NK-92 treated with Interleukin-12 subunit alpha and Interleukin-12 subunit beta, amount 100 ng/mL, for 24 hours (cell line): ENCODE results near the gene DCAF10.
A peak's percentile ranks its signal among the peaks of the same experiment; 100 is the strongest.
"Not testable (repeated sequence)": the region's sequence is repeated elsewhere in the genome, so short reads cannot be mapped to it uniquely, and the experiment has no call there.

ENCODE experiments used
- DNase-seq: peaks from one replicate; lab custom pipeline; 2025; lab: John Stamatoyannopoulos, UW

The DCAF10 gene, protein sequence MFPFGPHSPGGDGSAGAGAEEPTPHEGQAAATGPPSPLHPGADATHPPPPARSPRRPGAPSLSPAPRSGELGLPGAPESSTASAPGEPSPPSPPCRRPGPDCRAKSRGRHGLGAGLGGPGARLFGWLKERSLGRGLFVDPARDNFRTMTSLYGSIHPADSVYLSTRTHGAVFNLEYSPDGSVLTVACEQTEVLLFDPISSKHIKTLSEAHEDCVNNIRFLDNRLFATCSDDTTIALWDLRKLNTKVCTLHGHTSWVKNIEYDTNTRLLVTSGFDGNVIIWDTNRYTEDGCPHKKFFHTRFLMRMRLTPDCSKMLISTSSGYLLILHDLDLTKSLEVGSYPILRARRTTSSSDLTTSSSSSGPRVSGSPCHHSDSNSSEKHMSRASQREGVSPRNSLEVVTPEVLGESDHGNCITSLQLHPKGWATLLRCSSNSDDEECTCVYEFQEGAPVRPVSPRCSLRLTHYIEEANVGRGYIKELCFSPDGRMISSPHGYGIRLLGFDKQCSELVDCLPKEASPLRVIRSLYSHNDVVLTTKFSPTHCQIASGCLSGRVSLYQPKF

DNA sequence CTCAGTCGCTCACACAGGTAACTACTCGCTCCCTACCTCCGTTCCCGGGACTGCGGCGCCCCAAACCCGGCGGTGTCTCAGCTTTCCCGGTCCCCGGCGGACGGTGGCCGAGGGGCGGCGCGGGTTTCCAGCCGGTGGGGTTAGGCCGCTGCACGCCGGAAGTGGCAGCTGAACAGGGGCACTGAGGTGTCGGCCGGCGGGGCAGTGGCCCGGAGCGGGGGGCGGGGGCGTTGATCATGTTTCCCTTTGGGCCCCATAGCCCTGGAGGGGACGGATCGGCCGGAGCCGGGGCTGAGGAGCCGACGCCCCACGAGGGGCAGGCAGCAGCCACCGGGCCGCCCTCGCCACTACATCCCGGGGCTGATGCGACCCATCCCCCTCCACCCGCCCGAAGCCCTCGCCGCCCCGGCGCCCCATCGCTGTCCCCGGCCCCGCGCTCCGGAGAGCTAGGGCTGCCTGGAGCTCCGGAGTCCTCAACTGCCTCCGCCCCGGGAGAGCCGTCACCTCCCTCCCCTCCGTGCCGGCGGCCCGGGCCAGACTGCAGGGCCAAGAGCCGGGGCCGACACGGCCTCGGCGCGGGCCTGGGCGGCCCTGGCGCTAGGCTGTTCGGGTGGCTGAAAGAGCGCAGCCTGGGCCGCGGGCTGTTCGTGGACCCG, at the start of gene DCAF10:
TSS of gene DCAF10 (plus strand) at position 167 of the 656 bp plus-strand sequence. CDS start at position 237, 70 bp downstream.
- peak; percentile 84 for DNase-seq

- no peak for DNase-seq
Measured at GRCh38 chr9:37751186-37751585, 49.4 kb upstream of the DCAF10 start.

DNA sequence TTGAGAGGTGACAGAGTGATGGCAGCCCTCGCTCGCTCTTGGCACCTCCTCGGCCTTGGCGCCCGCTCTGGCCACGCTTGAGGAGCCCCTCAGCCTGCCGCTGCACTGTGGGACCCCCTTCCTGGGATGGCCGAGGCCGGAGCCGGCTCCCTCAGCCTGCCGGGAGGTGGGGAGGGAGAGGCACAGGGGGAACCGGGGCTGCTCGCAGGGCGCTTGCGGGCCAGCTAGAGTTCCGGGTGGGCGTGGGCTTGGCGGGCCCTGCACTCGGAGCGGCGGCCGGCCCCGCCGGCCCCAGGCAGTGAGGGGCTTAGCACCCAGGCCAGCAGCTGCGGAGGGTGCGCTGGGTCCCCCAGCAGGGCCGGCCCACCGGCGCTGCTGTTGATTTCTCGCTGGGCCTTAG, 48.9 kb upstream of the DCAF10 start:
- DNase-seq = not testable (repeated sequence)

DNA sequence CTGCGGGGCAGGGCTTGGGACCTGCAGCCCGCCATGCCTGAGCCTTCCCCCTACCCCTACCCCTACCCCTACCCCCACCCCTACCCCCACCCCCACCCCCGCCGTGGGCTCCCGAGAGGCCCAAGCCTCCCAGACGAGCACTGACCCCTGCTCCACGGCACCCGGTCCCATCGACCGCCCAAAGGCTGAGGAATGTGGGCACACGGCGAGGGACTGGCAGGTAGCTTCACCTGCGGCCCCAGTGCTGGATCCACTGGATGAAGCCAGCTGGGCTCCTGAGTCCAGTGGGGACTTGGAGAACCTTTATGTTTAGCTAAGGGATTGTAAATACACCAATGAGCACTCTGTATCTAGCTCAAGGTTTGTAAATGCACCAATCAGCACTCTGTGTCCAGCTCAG, 48.5 kb upstream of the DCAF10 start:
- not testable (repeated sequence) for DNase-seq

DNA sequence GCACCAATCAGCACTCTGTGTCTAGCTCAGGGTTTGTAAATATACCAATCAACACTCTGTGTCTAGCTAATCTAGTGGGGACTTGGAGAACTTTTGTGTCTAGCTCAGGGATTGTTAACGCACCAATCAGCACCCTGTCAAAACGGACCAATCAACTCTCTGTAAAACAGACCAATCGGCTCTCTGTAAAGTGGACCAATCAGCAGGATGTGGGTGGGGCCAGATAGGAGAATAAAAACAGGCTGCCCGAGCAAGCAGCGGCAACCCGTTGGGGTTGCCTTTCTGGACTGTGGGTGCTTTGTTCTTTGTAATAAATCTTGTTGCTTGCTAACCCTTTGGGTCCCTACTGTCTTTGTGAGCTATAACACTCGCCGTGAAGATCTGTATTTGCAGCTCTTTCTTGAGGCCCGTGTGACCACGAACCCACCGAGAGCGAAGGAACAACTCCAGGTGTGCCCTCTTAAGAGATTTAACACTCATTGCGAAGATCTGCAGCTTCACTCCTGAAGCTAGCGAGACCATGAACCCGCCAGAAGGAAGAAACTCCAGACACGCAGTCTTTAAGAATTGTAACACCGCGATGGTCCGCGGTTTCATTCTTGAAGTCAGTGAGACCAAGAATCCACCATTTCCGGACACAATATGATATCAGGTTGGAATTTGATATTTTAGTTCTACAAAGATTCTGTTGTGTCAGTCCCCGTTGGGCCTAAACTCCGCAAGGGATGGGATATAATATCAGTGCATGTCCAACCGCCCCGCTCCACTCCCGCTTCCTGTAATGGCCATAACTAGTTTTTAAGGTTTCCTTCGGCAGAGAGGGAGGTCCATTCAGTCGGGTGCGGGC, 47.7 kb upstream of the DCAF10 start:
- no peak for DNase-seq

GRCh38 chr9:37753489-37754190, 47.0 kb upstream of the DCAF10 start, which contains the start of gene TRMT10B:
Gene TRMT10B (plus strand): TSS chr9:37753805. CDS start chr9:37761932, 8,127 bp downstream.
- DNase-seq = peak; percentile 51

GRCh38 chr9:37758747-37759146, 41.9 kb upstream of the DCAF10 start:
- no peak for DNase-seq

DNA sequence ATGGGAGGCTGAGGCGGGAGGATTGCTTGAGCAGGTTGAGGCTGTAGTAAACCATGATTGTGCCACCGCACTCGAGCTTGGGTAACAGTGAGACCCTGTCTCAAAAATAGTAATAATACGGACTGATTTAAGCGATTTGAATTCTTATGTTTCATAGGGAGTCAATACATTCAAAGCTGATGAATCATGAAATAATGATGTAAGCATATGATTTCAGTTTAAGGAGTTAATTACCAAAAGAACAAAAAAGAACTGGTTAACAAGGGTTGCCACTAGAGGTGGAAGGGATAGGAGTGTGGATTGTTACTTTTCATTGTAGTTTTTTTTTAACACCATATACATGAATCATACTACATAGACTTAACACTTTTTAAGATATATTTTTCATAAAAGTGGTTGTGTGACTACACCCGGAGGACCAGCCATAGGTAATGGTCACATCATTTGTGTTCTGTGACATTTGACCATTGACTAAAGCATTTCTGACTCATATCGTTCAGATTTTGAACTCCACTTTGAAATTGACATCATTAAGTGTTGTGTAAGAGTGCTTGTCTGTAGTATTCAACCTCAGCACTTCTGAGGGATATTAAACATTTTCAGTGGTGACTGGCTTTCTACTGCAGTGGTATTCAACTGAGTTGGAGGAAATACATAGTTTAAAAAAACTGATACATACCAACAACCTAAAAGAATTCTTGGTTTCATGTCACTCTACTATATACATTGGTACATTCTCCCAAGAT, 40.0 kb upstream of the DCAF10 start:
- DNase-seq = no peak

DNA sequence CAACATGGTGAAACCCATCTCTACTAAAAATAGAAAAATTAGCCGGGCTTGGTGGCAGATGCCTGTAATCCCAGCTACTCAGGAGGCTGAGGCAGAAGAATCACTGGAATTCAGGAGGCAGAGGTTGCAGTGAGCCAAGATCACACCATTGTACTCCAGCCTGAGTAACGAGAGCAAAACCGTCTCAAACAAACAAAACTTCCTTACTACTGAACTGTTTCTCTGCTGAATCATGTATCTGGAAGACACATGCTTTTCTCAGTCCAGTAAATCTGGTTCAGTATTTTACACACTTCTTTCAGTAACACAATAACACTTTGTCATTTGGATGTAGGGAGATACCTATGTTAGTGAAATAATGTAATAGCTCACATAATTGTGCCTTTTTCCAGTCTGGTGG, 39.1 kb upstream of the DCAF10 start:
- no peak for DNase-seq

- DNase-seq = not testable (repeated sequence)
Measured at GRCh38 chr9:37765263-37765662, 35.3 kb upstream of the DCAF10 start.

DNA sequence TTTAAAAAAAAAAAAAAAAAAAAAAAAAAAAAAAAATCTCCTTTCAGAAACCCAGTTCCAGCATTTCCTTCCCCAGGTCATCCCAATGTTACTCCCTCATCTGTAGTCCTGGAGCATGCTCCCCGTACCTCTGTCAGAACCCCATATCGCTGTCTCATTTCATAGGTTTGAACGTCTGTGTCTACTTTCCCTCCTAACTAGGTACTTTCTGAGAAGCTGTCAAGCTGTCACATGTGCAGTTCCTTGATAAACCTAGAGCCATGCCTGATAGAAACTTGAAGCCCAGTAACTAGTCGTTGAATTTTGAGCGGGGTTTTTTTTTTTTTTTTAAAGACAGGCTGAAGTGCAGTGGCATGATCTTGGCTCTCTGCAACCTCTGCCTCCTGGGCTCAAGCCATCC, 31.3 kb upstream of the DCAF10 start:
- no peak for DNase-seq

DNA sequence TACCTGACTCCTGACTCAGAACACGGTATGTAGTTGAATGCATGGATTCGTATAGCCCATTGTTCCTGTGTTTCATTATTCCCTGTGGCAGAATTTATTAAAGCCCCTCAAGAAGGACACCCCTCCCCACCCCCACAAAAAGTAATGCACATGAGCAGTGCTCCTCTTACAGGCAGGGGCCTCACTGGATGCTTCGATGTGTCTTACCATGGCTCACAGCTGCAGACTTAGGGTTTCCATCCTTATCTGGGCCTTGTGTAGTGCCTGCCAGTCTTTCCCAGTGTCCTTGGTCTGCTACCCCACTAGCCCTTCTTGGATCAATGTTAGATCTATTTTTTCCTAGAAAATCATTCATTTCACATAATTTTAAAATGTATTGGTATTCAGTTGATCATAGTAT, 30.6 kb upstream of the DCAF10 start:
- DNase-seq = no peak

- no peak for DNase-seq
Measured at GRCh38 chr9:37775216-37775919, 25.2 kb upstream of the DCAF10 start.

DNA sequence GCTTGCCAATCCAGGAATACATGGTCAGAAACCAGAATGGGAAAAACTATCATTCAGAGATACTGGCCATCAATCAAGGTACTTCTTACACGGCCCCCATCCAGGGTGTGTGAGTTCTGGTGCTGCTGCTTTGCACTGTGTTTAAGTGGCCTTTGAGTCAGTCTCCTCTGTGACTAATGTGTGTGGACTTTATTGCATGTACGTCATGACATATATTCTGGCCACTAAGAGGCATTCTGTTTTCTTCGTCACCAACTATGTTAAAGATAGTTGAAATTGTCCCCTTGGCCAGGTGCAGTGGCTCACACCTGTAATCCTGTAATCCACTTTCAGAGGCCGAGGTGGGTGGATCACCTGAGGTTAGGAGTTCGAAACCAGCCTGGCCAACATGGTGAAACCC, 24.3 kb upstream of the DCAF10 start:
- no peak for DNase-seq

DNA sequence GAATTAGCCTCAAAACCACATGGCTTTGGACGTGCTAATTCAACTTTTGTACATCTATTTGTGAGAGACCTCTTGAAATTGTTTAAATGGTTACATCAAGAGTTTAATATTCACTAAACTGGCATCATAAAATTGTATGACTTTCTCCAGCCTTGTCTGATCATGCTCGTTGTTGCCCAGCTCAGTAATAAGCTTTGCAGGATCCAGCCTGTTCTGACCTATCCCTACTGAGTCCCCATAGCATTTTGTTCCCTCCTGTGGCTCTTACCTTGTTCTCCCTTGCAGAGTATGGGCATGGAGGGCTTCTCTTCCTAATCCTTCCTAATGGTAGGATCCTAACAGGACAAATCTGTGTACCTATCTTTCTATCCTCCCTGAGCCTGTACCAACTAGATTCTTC, 22.1 kb upstream of the DCAF10 start:
- DNase-seq = no peak

DNA sequence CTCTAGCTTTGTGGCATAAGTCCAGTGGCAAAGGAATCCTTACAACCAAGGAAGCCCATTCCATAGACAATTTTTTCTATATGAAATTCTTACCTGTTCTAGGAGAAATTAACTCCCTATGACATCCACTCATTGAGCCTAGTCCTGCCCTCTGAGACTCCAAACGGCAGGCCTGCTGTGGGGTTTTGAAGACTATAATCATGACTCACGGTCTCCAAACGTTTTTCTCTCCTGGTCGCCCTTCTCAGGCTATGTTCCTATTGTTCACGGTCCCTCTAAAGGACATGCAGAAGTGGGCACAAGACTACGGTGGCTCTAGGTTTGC, 16.3 kb upstream of the DCAF10 start:
- no peak for DNase-seq

DNA sequence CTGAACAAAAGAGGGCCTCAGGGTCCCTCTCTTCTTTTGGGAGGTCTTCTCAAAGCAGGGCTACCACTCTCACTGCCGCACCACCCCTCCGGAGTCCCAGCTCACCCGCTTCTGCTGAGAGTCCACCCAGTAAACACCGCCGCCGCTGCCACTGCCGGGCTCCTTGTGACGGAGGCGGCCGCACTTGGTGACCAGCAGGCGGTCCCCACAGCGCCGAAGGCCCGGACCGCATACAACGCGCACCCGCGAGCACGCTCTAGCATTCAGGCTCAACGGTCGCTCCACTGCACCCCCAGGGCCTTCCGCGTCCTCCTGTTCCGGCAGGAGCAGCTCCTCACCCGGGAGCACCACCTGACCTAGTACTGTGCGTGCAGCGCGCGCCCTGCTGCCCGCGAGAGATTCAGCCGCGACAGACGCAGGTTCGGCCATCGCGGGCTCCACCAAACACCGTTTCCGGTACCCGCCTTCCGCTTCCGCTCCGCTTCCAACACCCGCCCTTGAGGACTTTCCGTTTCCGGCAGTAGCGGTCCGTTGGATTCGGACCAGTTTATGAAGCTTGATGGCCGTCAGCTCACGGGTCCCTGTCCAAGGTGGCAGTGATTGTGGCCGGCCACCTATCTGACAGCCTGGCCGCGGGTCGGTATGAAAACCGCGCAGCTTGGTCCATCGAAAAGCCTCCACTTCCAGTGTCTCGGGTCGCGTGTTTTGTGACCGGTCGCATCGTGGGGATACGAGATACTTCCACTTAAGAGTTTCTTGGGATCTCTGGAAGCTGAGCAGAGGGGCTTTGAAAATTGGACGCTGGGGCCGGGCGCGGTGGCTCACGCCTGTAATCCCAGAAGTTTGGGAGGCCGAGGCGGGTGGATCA, 15.7 kb upstream of the DCAF10 start, which contains the start of gene EXOSC3:
TSS of gene EXOSC3 (minus strand) at position 449 of the 868 bp plus-strand sequence. CDS start at position 429, 20 bp downstream.
- peak; percentile 66 for DNase-seq

DNA sequence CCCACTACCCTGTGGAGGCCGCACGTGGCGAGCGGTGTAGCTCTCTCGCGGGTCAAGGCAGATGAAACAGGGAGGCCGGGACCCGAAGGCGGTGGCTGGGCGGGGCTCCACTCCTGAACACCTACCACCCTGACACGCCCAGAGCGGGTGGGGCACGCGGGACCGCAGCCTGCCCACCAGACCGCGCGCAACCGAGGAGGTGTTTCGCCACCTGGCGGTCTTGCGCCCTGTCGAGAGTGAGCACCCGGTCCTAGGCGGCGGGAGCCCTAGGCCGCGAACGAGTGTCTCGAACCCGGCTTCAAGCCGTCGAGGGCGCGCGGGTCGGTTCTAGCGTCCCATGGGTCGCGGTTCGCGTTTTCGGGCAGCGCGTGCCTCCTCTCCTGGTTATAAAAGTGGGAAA, 13.5 kb upstream of the DCAF10 start:
- no peak for DNase-seq

DNA sequence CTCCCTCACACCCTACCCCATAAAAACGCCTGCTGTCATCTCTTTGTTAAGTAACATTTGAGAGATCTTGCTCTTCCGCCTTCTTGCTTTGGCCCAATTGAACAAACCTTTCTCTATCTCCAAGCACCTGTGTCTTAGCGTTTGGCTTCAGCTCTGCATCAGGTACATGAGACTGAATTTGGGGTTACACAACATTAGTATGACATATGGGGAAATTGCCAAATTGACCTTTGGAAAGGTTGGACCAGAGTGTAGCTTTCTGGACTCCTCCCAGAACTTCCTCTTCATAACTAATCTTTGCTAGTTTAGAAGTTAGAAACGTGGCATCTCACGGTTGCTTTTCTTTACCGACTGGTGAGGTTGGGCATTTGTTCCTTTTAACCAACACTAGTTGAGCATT, 12.3 kb upstream of the DCAF10 start:
- no peak for DNase-seq
